ENCODE data around the gene NTSR1.

NTSR1 gene

DNA sequence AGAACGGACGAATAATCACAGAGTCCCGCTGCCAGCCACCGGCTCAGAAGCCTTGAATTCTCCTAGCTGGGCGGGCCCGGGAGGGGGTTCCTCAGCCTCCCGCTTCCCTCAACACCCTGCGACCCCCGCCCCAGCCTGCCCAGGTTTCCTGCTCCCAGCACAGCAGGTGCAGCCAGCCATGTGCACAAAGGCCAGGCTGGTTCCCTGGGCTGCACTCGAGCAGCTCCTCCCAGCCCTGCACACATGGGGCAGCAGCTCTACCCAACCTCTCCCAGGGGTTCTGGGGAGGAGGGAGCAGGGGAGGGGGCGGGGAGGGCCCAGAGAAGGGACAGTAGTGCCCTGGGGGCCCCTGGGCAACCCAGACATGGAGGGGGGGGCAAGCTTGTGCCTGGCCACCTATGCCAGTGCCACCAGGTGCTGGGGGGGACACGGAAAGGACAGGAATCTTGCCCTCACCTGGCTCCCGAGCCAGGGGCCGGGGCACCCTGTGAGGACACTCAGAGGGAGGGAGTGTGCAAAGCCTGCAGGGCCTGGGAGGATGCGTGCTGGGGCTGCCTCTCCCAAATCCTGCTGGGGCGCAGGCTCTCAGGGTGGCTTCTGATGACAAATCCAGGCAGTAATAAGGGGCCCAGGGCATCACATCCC lies 1.2 kb upstream of the NTSR1 start:
- no peak for DNase-seq
- no peak overlapping the region for H3K4me3 ChIP-seq (ENCODE audit: control insufficient read depth in 1 of 7, extremely low read depth in 1 of 7, insufficient read depth in 4 of 7, low read depth in 2 of 7, low read length in 6 of 7)
- H3K27me3 ChIP-seq (replicated peaks in 2 of 5; ENCODE audit: control insufficient read depth in 4 of 5, insufficient read depth in 5 of 5, low read length in 4 of 5): peaks cover 0 to 57% (median 15%) of the 10 kb centered on the region in 5 experiments
- CTCF ChIA-PET: interaction anchor here (1.1 to 2.6 kb wide), 4 partner anchors 11 to 84 kb away, joined by 3 to 6 read pairs (median 4); no protein-coding TSS in a partner anchor
- H3K36me3 ChIP-seq (ENCODE audit: control insufficient read depth in 4 of 4, insufficient read depth in 4 of 4, low read length in 3 of 4): no peaks in the 10 kb centered on the region
- WGBS (ENCODE audit: insufficient coverage): 55% methylated on average over 15 of the region's 16 CpGs
- peaks cover 0 to 38% (median 19%) of the 10 kb centered on the region in 4 experiments for H3K4me1 ChIP-seq (ENCODE audit: control extremely low read depth in 1 of 4, control insufficient read depth in 4 of 4, insufficient read depth in 4 of 4, low read length in 3 of 4)
- H3K27ac ChIP-seq (ENCODE audit: insufficient read depth in 1 of 2, low read depth in 1 of 2, low read length in 2 of 2, poor library complexity in 1 of 2, severe bottlenecking in 2 of 2): no peak overlapping the region
- POLR2A ChIA-PET: no interaction called here
- H3K9me3 ChIP-seq (ENCODE audit: control extremely low read depth in 1 of 5, control insufficient read depth in 4 of 5, insufficient read depth in 2 of 5, low read depth in 1 of 5, low read length in 4 of 5): no peaks in the 10 kb centered on the region

DNA sequence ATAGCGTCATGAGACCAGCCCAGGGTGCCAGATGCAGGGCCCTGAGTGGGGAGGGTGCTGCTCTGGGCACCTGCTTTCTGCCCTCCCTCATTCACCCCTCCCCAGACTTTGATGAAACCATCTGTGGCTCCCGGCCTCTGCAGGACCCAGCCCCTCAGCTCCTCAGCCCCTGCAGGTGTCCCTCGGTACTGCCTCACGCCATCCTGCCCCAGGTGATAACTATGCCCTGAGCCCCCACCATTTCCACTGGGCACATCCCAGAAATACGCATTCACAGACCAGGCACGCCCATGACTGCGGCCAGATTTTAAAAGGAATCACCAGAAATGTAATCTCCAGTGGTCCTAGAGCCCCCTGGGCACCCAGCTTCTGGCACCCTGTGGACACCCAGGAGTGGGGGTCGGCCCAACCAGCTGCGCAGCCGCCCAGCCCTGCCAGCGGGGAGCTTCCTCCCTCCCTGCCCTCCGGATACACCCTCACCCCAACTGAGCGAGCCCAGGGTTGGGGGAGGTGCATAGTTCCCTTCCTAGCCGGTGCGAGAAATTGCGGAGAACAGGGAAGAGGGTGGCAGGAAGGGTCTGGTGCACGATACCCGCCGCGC lies 615 bp upstream of the NTSR1 start:
- no peaks in the 10 kb centered on the region for H3K9me3 ChIP-seq (ENCODE audit: control extremely low read depth in 1 of 5, control insufficient read depth in 4 of 5, insufficient read depth in 2 of 5, low read depth in 1 of 5, low read length in 4 of 5)
- peaks cover 0 to 38% (median 19%) of the 10 kb centered on the region in 4 experiments for H3K4me1 ChIP-seq (ENCODE audit: control extremely low read depth in 1 of 4, control insufficient read depth in 4 of 4, insufficient read depth in 4 of 4, low read length in 3 of 4)
- H3K27ac ChIP-seq (ENCODE audit: insufficient read depth in 1 of 2, low read depth in 1 of 2, low read length in 2 of 2, poor library complexity in 1 of 2, severe bottlenecking in 2 of 2): no peak overlapping the region
- peak in 2 of 3 donors; percentile 53 to 65 for DNase-seq
- ChIA-PET CTCF (interaction anchor here (1.0 to 2.6 kb wide), 5 partner anchors 11 to 83 kb away, joined by 3 to 6 read pairs (median 4); no protein-coding TSS in a partner anchor), POLR2A (no interaction called here)
- peak overlapping the region in 6 of 7 experiments; percentile 23 to 65 (median 48) for H3K4me3 ChIP-seq (ENCODE audit: control insufficient read depth in 1 of 7, extremely low read depth in 1 of 7, insufficient read depth in 4 of 7, low read depth in 2 of 7, low read length in 6 of 7)
- peaks cover 0 to 57% (median 15%) of the 10 kb centered on the region in 5 experiments for H3K27me3 ChIP-seq (replicated peaks in 2 of 5; ENCODE audit: control insufficient read depth in 4 of 5, insufficient read depth in 5 of 5, low read length in 4 of 5)
- H3K36me3 ChIP-seq (ENCODE audit: control insufficient read depth in 4 of 4, insufficient read depth in 4 of 4, low read length in 3 of 4): no peaks in the 10 kb centered on the region
- 0% methylated on average over 11 of the region's 20 CpGs for WGBS (ENCODE audit: insufficient coverage)

DNA sequence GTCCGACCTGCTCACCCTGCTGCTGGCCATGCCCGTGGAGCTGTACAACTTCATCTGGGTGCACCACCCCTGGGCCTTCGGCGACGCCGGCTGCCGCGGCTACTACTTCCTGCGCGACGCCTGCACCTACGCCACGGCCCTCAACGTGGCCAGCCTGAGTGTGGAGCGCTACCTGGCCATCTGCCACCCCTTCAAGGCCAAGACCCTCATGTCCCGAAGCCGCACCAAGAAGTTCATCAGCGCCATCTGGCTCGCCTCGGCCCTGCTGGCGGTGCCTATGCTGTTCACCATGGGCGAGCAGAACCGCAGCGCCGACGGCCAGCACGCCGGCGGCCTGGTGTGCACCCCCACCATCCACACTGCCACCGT lies 885 bp downstream of the NTSR1 start:
- Histone ChIP-seq H3K9me3 (ENCODE audit: control extremely low read depth in 1 of 5, control insufficient read depth in 4 of 5, insufficient read depth in 2 of 5, low read depth in 1 of 5, low read length in 4 of 5) (no peaks in the 10 kb centered on the region), H3K4me3 (ENCODE audit: control insufficient read depth in 1 of 7, extremely low read depth in 1 of 7, insufficient read depth in 4 of 7, low read depth in 2 of 7, low read length in 6 of 7) (no peak overlapping the region), H3K27ac (ENCODE audit: insufficient read depth in 1 of 2, low read depth in 1 of 2, low read length in 2 of 2, poor library complexity in 1 of 2, severe bottlenecking in 2 of 2) (no peak overlapping the region), H3K36me3 (ENCODE audit: control insufficient read depth in 4 of 4, insufficient read depth in 4 of 4, low read length in 3 of 4) (no peaks in the 10 kb centered on the region), H3K4me1 (ENCODE audit: control extremely low read depth in 1 of 4, control insufficient read depth in 4 of 4, insufficient read depth in 4 of 4, low read length in 3 of 4) (peaks cover 0 to 29% (median 17%) of the 10 kb centered on the region in 4 experiments), H3K27me3 (replicated peaks in 2 of 5; ENCODE audit: control insufficient read depth in 4 of 5, insufficient read depth in 5 of 5, low read length in 4 of 5) (peaks cover 0 to 57% (median 15%) of the 10 kb centered on the region in 5 experiments)
- ChIA-PET CTCF (interaction anchor here (1.2 to 1.4 kb wide), 2 partner anchors 21 to 25 kb away, joined by 4 read pairs; no protein-coding TSS in a partner anchor), POLR2A (no interaction called here)
- WGBS (ENCODE audit: insufficient coverage): 77% methylated on average over 28 of the region's 30 CpGs
- no peak for DNase-seq

DNA sequence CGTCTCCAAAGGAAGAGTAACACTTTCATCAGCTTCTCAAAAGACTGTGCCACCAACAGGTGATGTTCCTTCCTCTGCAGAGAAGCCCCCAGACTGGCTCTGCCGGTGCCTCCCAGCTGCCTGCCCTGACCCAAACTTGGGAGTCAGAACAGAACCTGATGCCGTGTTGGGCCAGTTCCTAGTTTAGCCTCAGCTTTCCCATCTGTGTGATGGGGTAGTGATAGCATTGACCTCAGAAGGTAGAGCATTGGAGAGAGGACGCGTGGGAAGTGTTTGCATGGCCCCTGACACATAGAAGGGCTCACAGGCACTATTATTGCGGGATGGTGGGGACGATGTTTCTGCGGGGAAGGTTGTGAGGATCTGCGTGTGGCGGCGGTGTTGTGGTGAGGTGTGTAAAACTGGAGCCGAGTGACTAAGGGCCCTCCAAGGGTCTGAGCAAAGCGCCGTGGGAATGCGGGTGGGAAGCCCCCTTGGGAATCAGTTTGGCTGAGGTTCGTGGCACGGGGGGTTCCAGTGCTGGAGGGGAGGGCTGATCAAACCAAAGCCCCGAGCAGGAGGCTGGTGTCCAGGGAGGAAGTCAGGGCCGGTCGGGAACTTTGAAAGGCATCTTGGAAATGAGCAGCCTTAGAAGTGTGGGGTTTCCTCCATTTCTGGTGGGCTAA lies 1.7 kb downstream of the NTSR1 start:
- POLR2A ChIA-PET: no interaction called here
- WGBS (ENCODE audit: insufficient coverage): 87% methylated on average over 13 of the region's 20 CpGs
- no peak for DNase-seq
- no peak overlapping the region for H3K4me3 ChIP-seq (ENCODE audit: control insufficient read depth in 1 of 7, extremely low read depth in 1 of 7, insufficient read depth in 4 of 7, low read depth in 2 of 7, low read length in 6 of 7)
- H3K36me3 ChIP-seq (ENCODE audit: control insufficient read depth in 4 of 4, insufficient read depth in 4 of 4, low read length in 3 of 4): no peaks in the 10 kb centered on the region
- peaks cover 0 to 53% (median 15%) of the 10 kb centered on the region in 5 experiments for H3K27me3 ChIP-seq (replicated peaks in 2 of 5; ENCODE audit: control insufficient read depth in 4 of 5, insufficient read depth in 5 of 5, low read length in 4 of 5)
- peaks cover 0 to 27% (median 17%) of the 10 kb centered on the region in 4 experiments for H3K4me1 ChIP-seq (ENCODE audit: control extremely low read depth in 1 of 4, control insufficient read depth in 4 of 4, insufficient read depth in 4 of 4, low read length in 3 of 4)
- CTCF ChIA-PET: interaction anchor here (0.8 to 1.2 kb wide), 3 partner anchors 16 to 41 kb away, joined by 3 to 4 read pairs (median 3); no protein-coding TSS in a partner anchor
- no peaks in the 10 kb centered on the region for H3K9me3 ChIP-seq (ENCODE audit: control extremely low read depth in 1 of 5, control insufficient read depth in 4 of 5, insufficient read depth in 2 of 5, low read depth in 1 of 5, low read length in 4 of 5)
- no peak overlapping the region for H3K27ac ChIP-seq (ENCODE audit: insufficient read depth in 1 of 2, low read depth in 1 of 2, low read length in 2 of 2, poor library complexity in 1 of 2, severe bottlenecking in 2 of 2)

DNA sequence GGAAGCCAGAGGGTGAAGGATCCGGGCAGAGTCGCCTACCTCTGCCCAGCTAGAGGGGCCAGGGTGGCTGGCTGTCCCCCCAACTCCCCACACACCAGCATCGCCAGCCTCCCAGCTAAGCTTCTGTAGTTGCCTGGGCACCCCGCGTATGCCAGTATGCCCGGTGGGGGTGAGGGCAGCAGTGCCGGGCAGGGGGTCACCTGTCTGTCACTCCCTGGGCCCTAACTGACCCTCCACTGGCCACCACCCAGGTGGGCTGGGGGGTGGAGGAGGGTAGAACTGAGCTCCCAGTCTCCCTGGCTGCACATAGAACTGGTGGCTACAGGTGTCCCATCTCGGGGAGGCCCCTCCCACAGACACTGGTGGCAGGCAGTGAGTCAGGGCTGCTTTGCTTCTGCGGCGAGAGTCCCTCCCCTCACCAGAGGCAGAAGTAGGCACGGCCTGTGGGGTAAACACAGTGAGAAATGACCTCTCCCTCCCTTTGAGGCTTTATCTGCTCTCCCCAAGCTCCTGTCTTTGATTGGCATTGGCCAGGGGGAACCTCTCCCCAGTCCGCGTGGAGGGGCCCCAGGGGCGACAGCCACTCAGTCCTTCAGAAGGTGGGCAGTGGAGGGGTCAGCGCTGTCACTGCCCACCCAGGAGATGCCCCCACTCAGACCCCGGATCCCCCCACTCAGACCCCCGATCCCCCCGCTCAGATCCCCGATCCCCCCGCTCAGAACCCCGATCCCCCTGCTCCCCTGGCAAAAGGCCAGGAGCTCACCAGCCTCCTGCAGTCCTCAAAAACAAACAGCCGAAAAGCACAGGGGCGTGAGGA lies 2.5 kb downstream of the NTSR1 start:
- Histone ChIP-seq H3K4me1 (ENCODE audit: control extremely low read depth in 1 of 4, control insufficient read depth in 4 of 4, insufficient read depth in 4 of 4, low read length in 3 of 4) (peaks cover 0 to 27% (median 17%) of the 10 kb centered on the region in 4 experiments), H3K4me3 (ENCODE audit: control insufficient read depth in 1 of 7, extremely low read depth in 1 of 7, insufficient read depth in 4 of 7, low read depth in 2 of 7, low read length in 6 of 7) (no peak overlapping the region), H3K9me3 (ENCODE audit: control extremely low read depth in 1 of 5, control insufficient read depth in 4 of 5, insufficient read depth in 2 of 5, low read depth in 1 of 5, low read length in 4 of 5) (no peaks in the 10 kb centered on the region), H3K27me3 (replicated peaks in 2 of 5; ENCODE audit: control insufficient read depth in 4 of 5, insufficient read depth in 5 of 5, low read length in 4 of 5) (peaks cover 0 to 51% (median 15%) of the 10 kb centered on the region in 5 experiments), H3K27ac (ENCODE audit: insufficient read depth in 1 of 2, low read depth in 1 of 2, low read length in 2 of 2, poor library complexity in 1 of 2, severe bottlenecking in 2 of 2) (no peak overlapping the region), H3K36me3 (ENCODE audit: control insufficient read depth in 4 of 4, insufficient read depth in 4 of 4, low read length in 3 of 4) (no peaks in the 10 kb centered on the region)
- WGBS (ENCODE audit: insufficient coverage): 63% methylated on average over 10 of the region's 23 CpGs
- POLR2A ChIA-PET: no interaction called here
- DNase-seq: peak; percentile 49 to 84 (median 81)
- CTCF ChIA-PET: interaction anchor here (0.8 to 1.6 kb wide), 3 partner anchors 16 to 78 kb away, joined by 3 read pairs; no protein-coding TSS in a partner anchor

DNA sequence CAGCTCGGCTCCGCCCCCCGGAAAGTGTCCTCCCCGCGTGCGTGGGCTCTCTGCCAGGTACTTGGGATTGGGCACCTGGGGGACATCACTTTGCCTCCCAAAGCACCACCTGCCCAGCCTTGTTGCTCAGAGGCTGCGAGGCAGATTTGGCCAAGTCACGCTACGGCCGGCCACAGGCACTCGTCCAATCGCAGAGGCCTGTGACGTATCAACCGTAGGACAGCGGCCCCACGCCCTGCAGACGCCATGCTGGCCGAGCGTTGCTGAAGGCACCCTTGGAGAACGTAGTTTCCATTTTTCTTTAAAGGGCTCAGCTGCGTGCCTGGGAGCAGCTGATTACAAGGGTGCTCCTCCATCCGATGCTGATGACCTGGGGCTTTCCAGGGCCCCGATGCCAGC lies 3.1 kb downstream of the NTSR1 start:
- Histone ChIP-seq H3K27ac (ENCODE audit: insufficient read depth in 1 of 2, low read depth in 1 of 2, low read length in 2 of 2, poor library complexity in 1 of 2, severe bottlenecking in 2 of 2) (no peak overlapping the region), H3K36me3 (ENCODE audit: control insufficient read depth in 4 of 4, insufficient read depth in 4 of 4, low read length in 3 of 4) (no peaks in the 10 kb centered on the region), H3K9me3 (ENCODE audit: control extremely low read depth in 1 of 5, control insufficient read depth in 4 of 5, insufficient read depth in 2 of 5, low read depth in 1 of 5, low read length in 4 of 5) (no peaks in the 10 kb centered on the region), H3K4me1 (ENCODE audit: control extremely low read depth in 1 of 4, control insufficient read depth in 4 of 4, insufficient read depth in 4 of 4, low read length in 3 of 4) (peaks cover 0 to 27% (median 17%) of the 10 kb centered on the region in 4 experiments), H3K4me3 (ENCODE audit: control insufficient read depth in 1 of 7, extremely low read depth in 1 of 7, insufficient read depth in 4 of 7, low read depth in 2 of 7, low read length in 6 of 7) (no peak overlapping the region), H3K27me3 (replicated peaks in 2 of 5; ENCODE audit: control insufficient read depth in 4 of 5, insufficient read depth in 5 of 5, low read length in 4 of 5) (peaks cover 0 to 50% (median 15%) of the 10 kb centered on the region in 5 experiments)
- DNase-seq: no peak
- ChIA-PET CTCF (interaction anchor here (1.6 kb wide), 1 partner anchor 78 kb away, joined by 3 read pairs; no protein-coding TSS in a partner anchor), POLR2A (no interaction called here)
- WGBS (ENCODE audit: insufficient coverage): 84% methylated on average over 19 of the region's 23 CpGs

All from common myeloid progenitor, CD34-positive (primary cell).